H1 (cell line): ENCODE data around the gene PRIMPOL. TPM values are rescaled to one million over a fixed set of nuclear protein-coding genes. Genes with fewer than 3 reads are reported as not detected.

ENCODE experiments used
- CTCF ChIA-PET: fragments of 300-600 bp; sonication (Branson Sonifier 250); formaldehyde crosslinking; loops from one replicate; lab custom pipeline; 2021; ENCODE audit not compliant: partially characterized antibody; lab: Charles Lee
- POLR2A ChIA-PET: fragments of 300-600 bp; sonication (Branson Sonifier 250); formaldehyde crosslinking; loops from one replicate; lab custom pipeline; 2021; ENCODE audit warnings: inconsistent platforms; ENCODE audit not compliant: partially characterized antibody; lab: Charles Lee
- DNase-seq, 2 experiments: peaks; one replicate each; pipeline versions ENCODE4 v3.0.0 to v3.0.0-alpha.2; 2010 to 2022; ENCODE audit warnings: low spot score in 2 of 2, low read depth in 1 of 2, mixed read lengths in 1 of 2
- FAIRE-seq: peaks from 2 replicates; lab custom pipeline; 2011; peaks lifted over from hg19 to GRCh38; lab: Jason Lieb, UNC
- H2AFZ ChIP-seq: 2 replicates; pipeline ENCODE4 v1.8.1; 2012; ENCODE audit warnings: low read length, inconsistent platforms
- H2AK5ac ChIP-seq: 2 replicates; pipeline ENCODE4 v1.6.1; 2013; ENCODE audit warnings: low read depth, low read length
- H2BK120ac ChIP-seq: replicated peaks from 2 replicates; pipeline ENCODE3; 2013; ENCODE audit warnings: low read depth, low read length, inconsistent platforms
- H2BK12ac ChIP-seq: 2 replicates; pipeline ENCODE4 v1.6.1; 2013; ENCODE audit warnings: low read depth, low read length
- H2BK15ac ChIP-seq: 2 replicates; pipeline ENCODE4 v1.6.1; 2013; ENCODE audit warnings: low read length
- H2BK20ac ChIP-seq: 2 replicates; pipeline ENCODE4 v1.6.1; 2013; ENCODE audit warnings: low read length
- H2BK5ac ChIP-seq: 2 replicates; pipeline ENCODE4 v1.6.1; 2013; ENCODE audit warnings: low read depth, low read length
- H3K14ac ChIP-seq: 2 replicates; pipeline ENCODE4 v1.6.1; 2013; ENCODE audit warnings: inconsistent platforms; ENCODE audit not compliant: insufficient read length
- H3K18ac ChIP-seq: 2 replicates; pipeline ENCODE4 v1.6.1; 2013; ENCODE audit warnings: low read length; ENCODE audit errors: extremely low read depth
- H3K23ac ChIP-seq: 2 replicates; pipeline ENCODE4 v1.6.1; 2013; ENCODE audit warnings: inconsistent platforms; ENCODE audit not compliant: insufficient read length
- H3K23me2 ChIP-seq: 2 replicates; pipeline ENCODE4 v1.6.1; 2013; ENCODE audit warnings: low read depth, low read length
- H3K27ac ChIP-seq: 2 replicates; pipeline ENCODE4 v1.6.1; 2011; ENCODE audit warnings: low read depth, low read length, inconsistent platforms
- H3K27me3 ChIP-seq, 4 experiments: replicated peaks in 1 of 4; 1 replicate in 1 of 4; 2 replicates in 3 of 4; pipeline versions ENCODE4 v1.6.1 to v1.8.1; 2011 to 2013; ENCODE audit warnings: low read length in 3 of 4, mild to moderate bottlenecking in 3 of 4, inconsistent platforms in 2 of 4, mixed read lengths in 2 of 4, moderate library complexity in 1 of 4; ENCODE audit not compliant: control insufficient read depth in 3 of 4, insufficient read depth in 3 of 4; ENCODE audit errors: extremely low read depth in 1 of 4
- H3K36me3 ChIP-seq, 4 experiments: 2 replicates each; pipeline versions ENCODE4 v1.6.1 to v1.8.1; 2011 to 2013; ENCODE audit warnings: mild to moderate bottlenecking in 4 of 4, low read length in 3 of 4, moderate library complexity in 2 of 4, control low read depth in 1 of 4, inconsistent platforms in 1 of 4; ENCODE audit not compliant: insufficient read depth in 4 of 4, control insufficient read depth in 2 of 4
- H3K4ac ChIP-seq: replicated peaks from 2 replicates; pipeline ENCODE3; 2013; ENCODE audit warnings: low read length, low read depth, mixed read lengths, inconsistent platforms; ENCODE audit not compliant: insufficient read length
- H3K4me1 ChIP-seq, 4 experiments: replicated peaks in 1 of 4; 1 replicate in 1 of 4; 2 replicates in 3 of 4; pipeline versions ENCODE4 v1.6.1 to v1.8.1; 2011 to 2013; ENCODE audit warnings: low read length in 3 of 4, inconsistent platforms in 2 of 4, mixed read lengths in 1 of 4; ENCODE audit not compliant: insufficient read depth in 4 of 4, control insufficient read depth in 3 of 4
- H3K4me2 ChIP-seq, 2 experiments: 2 replicates each; pipeline versions ENCODE4 v1.6.1 to v1.8.1; 2011 to 2013; ENCODE audit warnings: low read depth in 2 of 2, low read length in 2 of 2, control low read depth in 1 of 2, inconsistent platforms in 1 of 2, mild to moderate bottlenecking in 1 of 2; ENCODE audit not compliant: insufficient read depth in 1 of 2
- H3K4me3 ChIP-seq, 4 experiments: fragments of 200-600, 300-600 bp in 1 of 4; sonication (generic), shearing (Covaris generic), sonication (Bioruptor Twin) in 1 of 4; 2 replicates each; pipeline versions ENCODE4 v1.5.1 to v1.8.1; 2011 to 2016; ENCODE audit warnings: low read length in 4 of 4, low read depth in 3 of 4, control low read depth in 2 of 4, inconsistent platforms in 2 of 4, mild to moderate bottlenecking in 2 of 4, mixed read lengths in 1 of 4, moderate library complexity in 1 of 4; ENCODE audit not compliant: insufficient read depth in 2 of 4; ENCODE audit errors: extremely low read depth in 1 of 4
- H3K56ac ChIP-seq: replicated peaks from 2 replicates; pipeline ENCODE3; 2013; ENCODE audit warnings: low read depth, mild to moderate bottlenecking, mixed read lengths, low read length, inconsistent platforms; ENCODE audit not compliant: insufficient read length
- H3K79me1 ChIP-seq: 2 replicates; pipeline ENCODE4 v1.6.1; 2013; ENCODE audit warnings: low read depth, low read length, control low read depth
- H3K79me2 ChIP-seq, 2 experiments: 2 replicates each; pipeline versions ENCODE4 v1.6.1 to v1.8.1; 2012 to 2013; ENCODE audit warnings: low read length in 2 of 2, mild to moderate bottlenecking in 2 of 2, inconsistent platforms in 1 of 2; ENCODE audit not compliant: insufficient read depth in 2 of 2, control insufficient read depth in 1 of 2
- H3K9ac ChIP-seq, 4 experiments: replicated peaks in 1 of 4; 1 replicate in 1 of 4; 2 replicates in 3 of 4; pipeline versions ENCODE4 v1.6.1 to v1.8.1; 2011 to 2013; ENCODE audit warnings: low read depth in 3 of 4, low read length in 3 of 4, control low read depth in 2 of 4, mild to moderate bottlenecking in 2 of 4, moderate library complexity in 2 of 4, inconsistent platforms in 1 of 4; ENCODE audit errors: extremely low read depth in 1 of 4
- H3K9me3 ChIP-seq, 2 experiments: 2 replicates each; pipeline versions ENCODE4 v1.6.1 to v1.8.1; 2012 to 2013; ENCODE audit warnings: mild to moderate bottlenecking in 2 of 2, moderate library complexity in 2 of 2, control low read depth in 1 of 2, inconsistent platforms in 1 of 2, low read depth in 1 of 2, low read length in 1 of 2, mixed read lengths in 1 of 2; ENCODE audit not compliant: insufficient read depth in 2 of 2
- H4K20me1 ChIP-seq, 2 experiments: replicated peaks in 1 of 2; 2 replicates each; pipeline versions ENCODE3 to v1.8.1; 2011 to 2013; ENCODE audit warnings: inconsistent platforms in 2 of 2, low read length in 2 of 2, mild to moderate bottlenecking in 1 of 2; ENCODE audit not compliant: insufficient read depth in 2 of 2, control insufficient read depth in 1 of 2
- H4K5ac ChIP-seq: 2 replicates; pipeline ENCODE4 v1.6.1; 2013; ENCODE audit warnings: low read length, low read depth, mixed read lengths, inconsistent platforms; ENCODE audit not compliant: insufficient read length
- H4K8ac ChIP-seq: 2 replicates; pipeline ENCODE4 v1.8.0; 2013; ENCODE audit warnings: mild to moderate bottlenecking, moderate library complexity, low read length, inconsistent platforms; ENCODE audit not compliant: insufficient read depth; ENCODE audit errors: extremely low read depth
- H4K91ac ChIP-seq: replicated peaks from 2 replicates; pipeline ENCODE3; 2013; ENCODE audit warnings: low read length, mixed read lengths, inconsistent platforms; ENCODE audit not compliant: insufficient read length
- ASH2L ChIP-seq: fragments of 200-600, 300-600 bp; sonication (generic); IDR thresholded peaks from one replicate; pipeline ENCODE4 v1.7.1; 2017; ENCODE audit warnings: low read length
- CHD1 ChIP-seq: IDR thresholded peaks from 2 replicates; pipeline ENCODE4 v1.6.1; 2012; ENCODE audit warnings: low read depth, low read length, improper control_type of control experiment
- FOSL1 ChIP-seq: IDR thresholded peaks from 2 replicates; pipeline ENCODE4 v1.6.1; 2011; ENCODE audit warnings: mild to moderate bottlenecking, low read depth, low read length, moderate library complexity; ENCODE audit not compliant: insufficient read depth
- HDAC2 ChIP-seq, 2 experiments: fragments of 300-600 bp in 1 of 2; sonication (generic) in 1 of 2; IDR thresholded peaks; 2 replicates each; pipeline ENCODE4 v1.6.1; 2011 to 2012; ENCODE audit warnings: low read depth in 2 of 2, low read length in 2 of 2, mild to moderate bottlenecking in 2 of 2, moderate library complexity in 2 of 2, borderline replicate concordance in 1 of 2, inconsistent platforms in 1 of 2
- MAFK ChIP-seq: IDR thresholded peaks from 2 replicates; pipeline ENCODE4 v1.6.1; 2012; ENCODE audit warnings: low read depth, mild to moderate bottlenecking, improper control_type of control experiment, low read length
- NANOG ChIP-seq: IDR thresholded peaks from 2 replicates; pipeline ENCODE4 v1.6.1; 2011; ENCODE audit warnings: low read length, low read depth, mild to moderate bottlenecking, inconsistent platforms; ENCODE audit not compliant: insufficient read depth, poor library complexity, severe bottlenecking
- TCF12 ChIP-seq: IDR thresholded peaks from 2 replicates; pipeline ENCODE4 v1.6.1; 2011; ENCODE audit warnings: low read depth, mild to moderate bottlenecking, low read length
- WGBS, 2 experiments: shearing (Covaris generic) in 1 of 2; methylation state at CpG; one replicate each; pipeline versions ENCODE4 v1.1.6 to v1.1.7; 2013 to 2015; ENCODE audit warnings: low lambda C conversion rate in 2 of 2, mixed read lengths in 2 of 2, inconsistent platforms in 1 of 2, low coverage in 1 of 2, missing lambda C conversion rate in 1 of 2; ENCODE audit not compliant: insufficient replicate concordance in 2 of 2, insufficient coverage in 1 of 2, insufficient read length in 1 of 2; ENCODE audit errors: extremely low coverage in 1 of 2, missing lambda C conversion rate in 1 of 2; 5-methylcytosine and 5-hydroxymethylcytosine counted together
- polyA plus RNA-seq, 7 experiments: library from polyadenylated mRNA; depleted of rRNA in 3 of 7; stranded (reverse) in 5 of 7; unstranded in 2 of 7; fragments of >200 nt in 5 of 7; fragments of 200-250 nt in 2 of 7; gene quantifications; 1 replicate in 5 of 7; 2 replicates in 1 of 7; 4 replicates in 1 of 7; pipeline versions ENCODE4 v1.2.1 to v1.2.3, GENCODE V29; 2011 to 2013; ENCODE audit warnings: missing spikeins in 2 of 7, mixed read lengths in 2 of 7
- total RNA-seq: library from RNA; stranded (reverse); fragmentation: NEBNext Ultra II Directional; extraction: Animal tissue kit (Norgen Biotek cat#: 25700); gene quantifications from 2 replicates; pipeline ENCODE4 v1.2.1, GENCODE V29; 2021

PRIMPOL gene
- total and polyA plus RNA-seq, 2 of the 8 experiments (the other 6 are each of a cell fraction or from before 2014, with no cell fraction given), result 4.4 to 6.7 TPM

DNA sequence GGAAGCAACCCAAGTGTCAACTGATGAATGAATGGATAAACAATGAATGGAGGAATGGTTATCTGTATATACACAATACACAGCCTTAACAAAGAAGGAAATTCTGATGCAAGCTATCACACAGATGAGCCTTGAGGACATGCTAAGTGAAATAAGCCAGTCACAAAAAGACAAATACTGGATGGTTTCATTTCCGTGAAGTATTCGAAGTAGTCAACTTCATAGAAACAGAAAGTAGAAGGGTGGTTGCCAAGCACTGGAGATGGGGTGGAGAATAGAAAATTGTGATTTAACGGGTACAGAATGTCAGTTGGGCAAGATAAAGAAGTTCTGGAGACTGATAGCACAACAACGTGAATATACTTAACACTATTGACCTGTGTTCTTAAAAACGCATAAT, 56.2 kb downstream of the PRIMPOL start:
- H2BK120ac ChIP-seq, result no peak overlapping the region
- 91% methylated on average over 5 of the region's 5 CpGs; no CpG with 5 or more reads in 1 of the 2 experiments for WGBS, 2 experiments
- H3K36me3 ChIP-seq, result peaks cover 15 to 89% (median 65%) of the 10 kb centered on the region in 4 experiments
- no peak overlapping the region for H2BK20ac ChIP-seq
- H3K79me2 ChIP-seq, result peaks cover 0 to 19% of the 10 kb centered on the region in 2 experiments; a peak in 1 of 4 replicates
- no peak overlapping the region for H2BK5ac ChIP-seq
- no peak overlapping the region for H3K4ac ChIP-seq
- no peaks in the 10 kb centered on the region for H3K27me3 ChIP-seq
- POLR2A ChIA-PET, result interaction anchor here (2.6 kb wide), 1 partner anchor 27 kb away, joined by 8 read pairs; no protein-coding TSS in a partner anchor
- no peak for TF ChIP-seq ASH2L
- no peak for TF ChIP-seq MAFK
- no peak for TF ChIP-seq NANOG
- no peak for TF ChIP-seq TCF12
- TF ChIP-seq FOSL1, result no peak
- TF ChIP-seq CHD1, result no peak
- TF ChIP-seq HDAC2 (IDR thresholded peaks at IDR 0.05; ENCODE audit: borderline replicate concordance in 1 of 2, low read depth in 2 of 2, low read length in 2 of 2), result no peak
- no peak overlapping the region for H3K18ac ChIP-seq
- no peaks in the 10 kb centered on the region for H3K23me2 ChIP-seq
- no peak overlapping the region for H4K5ac ChIP-seq
- H2AK5ac ChIP-seq, result no peak overlapping the region
- H4K91ac ChIP-seq, result no peak overlapping the region
- no peak for DNase-seq
- no peak for FAIRE-seq
- H3K56ac ChIP-seq, result no peak overlapping the region
- H3K4me3 ChIP-seq, result no peak overlapping the region
- H3K27ac ChIP-seq, result no peak overlapping the region
- no peak overlapping the region for H3K4me2 ChIP-seq
- no peak overlapping the region for H3K9ac ChIP-seq
- H2BK15ac ChIP-seq, result no peak overlapping the region
- CTCF ChIA-PET, result interaction anchor here (0.7 kb wide), 1 partner anchor 441 kb away, joined by 3 read pairs; no protein-coding TSS in a partner anchor
- peaks cover 0 to 12% of the 10 kb centered on the region in 2 experiments for H4K20me1 ChIP-seq
- H3K9me3 ChIP-seq, result no peaks in the 10 kb centered on the region
- H3K14ac ChIP-seq, result no peak overlapping the region
- no peak overlapping the region for H2BK12ac ChIP-seq
- H3K79me1 ChIP-seq, result 0 out of 2 replicates have a peak, but pooled peaks cover 5% of the 10 kb centered on the region
- no peaks in the 10 kb centered on the region; a peak in 1 of 7 replicates for H3K4me1 ChIP-seq
- no peak overlapping the region for H4K8ac ChIP-seq
- H2AFZ ChIP-seq, result no peak overlapping the region
- H3K23ac ChIP-seq, result no peak overlapping the region
